HepG2 (cell line): Measurements from ENCODE around the gene SNX13. TPM values are rescaled to one million over a fixed set of nuclear protein-coding genes. Genes with fewer than 3 reads are reported as not detected.

Experiments
- ATAC-seq: fragments of 200-7000 bp; cut with Tn5 transposase; 3 replicates; pipeline ENCODE4 v1.9.1; 2020; ENCODE audit warnings: mild to moderate bottlenecking, moderate library complexity
- BruUV-seq: library from RNA; stranded (reverse); fragments of 400-500 nt; replicated peaks from 2 replicates; lab custom pipeline; 2021; lab: Mats Ljungman, UMichigan
- CTCF ChIA-PET: fragments of 300-600 bp; formaldehyde crosslinking; extraction: SDS; loops from one replicate; lab custom pipeline; 2021; ENCODE audit warnings: low total read pairs, inconsistent platforms, low intra/inter-chr PET ratio; lab: Yijun Ruan, JAX
- POLR2A ChIA-PET: fragments of 350-600 bp; sonication (Branson Sonifier 250); formaldehyde crosslinking; loops from one replicate; lab custom pipeline; 2020; ENCODE audit warnings: antibody characterized with exemption, inconsistent platforms; lab: Yijun Ruan, JAX
- DNase-seq: peaks from one replicate; pipeline ENCODE4 v3.0.0-alpha.2; 2015; ENCODE audit warnings: low spot score
- FAIRE-seq: peaks from 3 replicates; lab custom pipeline; 2011; peaks lifted over from hg19 to GRCh38; lab: Jason Lieb, UNC
- H2AFZ ChIP-seq: one replicate; pipeline ENCODE4 v1.6.1; 2011; ENCODE audit warnings: low read length, inconsistent platforms
- H3K27ac ChIP-seq: fragments of 300-600 bp; 3 replicates; pipeline ENCODE4 v1.8.0; 2011; ENCODE audit warnings: mixed run types, mild to moderate bottlenecking, mixed read lengths, low read length, inconsistent platforms; ENCODE audit not compliant: insufficient read depth; ENCODE audit errors: extremely low read length
- H3K27me3 ChIP-seq, 2 experiments: fragments of 200-600 bp in 1 of 2; 2 replicates in 1 of 2; 3 replicates in 1 of 2; pipeline versions ENCODE4 v1.6.0 to v1.8.0; 2011; ENCODE audit warnings: low read length in 2 of 2, mild to moderate bottlenecking in 2 of 2, moderate library complexity in 2 of 2, inconsistent platforms in 1 of 2; ENCODE audit not compliant: insufficient read depth in 2 of 2, control insufficient read depth in 1 of 2
- H3K36me3 ChIP-seq, 2 experiments: fragments of 200-600 bp in 1 of 2; replicated peaks in 1 of 2; 2 replicates in 1 of 2; 3 replicates in 1 of 2; pipeline versions ENCODE4 v1.5.1 to v1.8.0; 2011; ENCODE audit warnings: low read length in 2 of 2, inconsistent platforms in 1 of 2; ENCODE audit not compliant: insufficient read depth in 2 of 2, control insufficient read depth in 1 of 2
- H3K4me1 ChIP-seq: 2 replicates; pipeline ENCODE4 v1.5.1; 2012; ENCODE audit warnings: low read length, inconsistent platforms; ENCODE audit not compliant: insufficient read depth
- H3K4me2 ChIP-seq: 2 replicates; pipeline ENCODE4 v1.6.0; 2011; ENCODE audit warnings: low read depth, low read length, inconsistent platforms
- H3K4me3 ChIP-seq, 3 experiments: fragments of 200-600 bp in 1 of 3; sonication (generic), shearing (Covaris generic) in 1 of 3; replicated peaks in 1 of 3; 2 replicates each; pipeline ENCODE4 v1.5.1; 2011 to 2016; ENCODE audit warnings: low read length in 3 of 3, inconsistent platforms in 2 of 3, low read depth in 2 of 3, mild to moderate bottlenecking in 2 of 3, control low read depth in 1 of 3, mixed read lengths in 1 of 3; ENCODE audit not compliant: insufficient read depth in 1 of 3
- H3K79me2 ChIP-seq: one replicate; pipeline ENCODE4 v1.6.1; 2011; ENCODE audit warnings: low read length, inconsistent platforms; ENCODE audit not compliant: insufficient read depth
- H3K9ac ChIP-seq: 2 replicates; pipeline ENCODE4 v1.6.0; 2011; ENCODE audit warnings: mild to moderate bottlenecking, low read depth, low read length, inconsistent platforms; ENCODE audit not compliant: insufficient read depth
- H3K9me3 ChIP-seq: 2 replicates; pipeline ENCODE4 v1.5.1; 2012; ENCODE audit warnings: mild to moderate bottlenecking, low read length
- H4K20me1 ChIP-seq: 2 replicates; pipeline ENCODE4 v1.6.0; 2011; ENCODE audit warnings: inconsistent platforms, mild to moderate bottlenecking, low read length, moderate library complexity; ENCODE audit not compliant: insufficient read depth
- ELF4 ChIP-seq: sonication (generic); formaldehyde crosslinking; IDR thresholded peaks from 2 replicates; pipeline ENCODE4 v1.5.0; 2020; ENCODE audit warnings: missing genetic modification reagents, mild to moderate bottlenecking, moderate library complexity, borderline replicate concordance
- FOXA3 ChIP-seq: IDR thresholded peaks from 2 replicates; pipeline ENCODE4 v1.6.1; 2016; ENCODE audit warnings: missing genetic modification reagents, missing compliant biosample characterization
- GATAD2A ChIP-seq: IDR thresholded peaks from 2 replicates; pipeline ENCODE4 v1.6.1; 2016
- HOXA7 ChIP-seq: sonication (generic); formaldehyde crosslinking; IDR thresholded peaks from 2 replicates; pipeline ENCODE4 v1.8.1; 2022; ENCODE audit warnings: mild to moderate bottlenecking, missing genetic modification reagents, moderate library complexity
- LBX2 ChIP-seq: sonication (generic); formaldehyde crosslinking; IDR thresholded peaks from 2 replicates; pipeline ENCODE4 v1.5.0; 2020; ENCODE audit warnings: missing genetic modification reagents, mild to moderate bottlenecking, borderline replicate concordance
- MIER2 ChIP-seq: IDR thresholded peaks from 2 replicates; pipeline ENCODE4 v1.6.1; 2016; ENCODE audit warnings: missing biosample characterization, missing genetic modification reagents
- MXD3 ChIP-seq: IDR thresholded peaks from 2 replicates; pipeline ENCODE4 v1.6.1; 2016; ENCODE audit warnings: mild to moderate bottlenecking, missing biosample characterization, missing genetic modification reagents
- POGZ ChIP-seq: sonication (generic); formaldehyde crosslinking; IDR thresholded peaks from 2 replicates; pipeline ENCODE4 v1.4.0; 2020; ENCODE audit warnings: mild to moderate bottlenecking, missing genetic modification reagents
- SIX1 ChIP-seq: sonication (generic); formaldehyde crosslinking; IDR thresholded peaks from 2 replicates; pipeline ENCODE4 v1.4.0; 2020; ENCODE audit warnings: missing genetic modification reagents, borderline replicate concordance
- SMAD1 ChIP-seq: sonication (generic); formaldehyde crosslinking; IDR thresholded peaks from 2 replicates; pipeline ENCODE4 v1.4.0; 2020; ENCODE audit warnings: missing genetic modification reagents, low read depth, mild to moderate bottlenecking, borderline replicate concordance
- SRSF4 ChIP-seq: fragments of 200-400 bp; formaldehyde crosslinking; IDR thresholded peaks from one replicate; pipeline ENCODE4 v1.6.1; 2018; ENCODE audit warnings: mild to moderate bottlenecking, low read depth, low read length, moderate library complexity; ENCODE audit not compliant: poor library complexity, severe bottlenecking
- ZFP36L2 ChIP-seq: sonication (generic); formaldehyde crosslinking; IDR thresholded peaks from 2 replicates; pipeline ENCODE4 v1.4.0; 2020; ENCODE audit warnings: missing genetic modification reagents
- ZMAT3 ChIP-seq: sonication (generic); formaldehyde crosslinking; conservative IDR thresholded peaks from 2 replicates; pipeline ENCODE4 v1.7.0; 2021; ENCODE audit warnings: missing genetic modification reagents
- ZNF280B ChIP-seq: sonication (generic); formaldehyde crosslinking; IDR thresholded peaks from 2 replicates; pipeline ENCODE4 v1.5.0; 2020; ENCODE audit warnings: missing genetic modification reagents, mild to moderate bottlenecking, borderline replicate concordance
- ZNF354B ChIP-seq: sonication (generic); formaldehyde crosslinking; IDR thresholded peaks from 2 replicates; pipeline ENCODE4 v1.8.0; 2022; ENCODE audit warnings: mild to moderate bottlenecking, missing genetic modification reagents
- ZNF564 ChIP-seq: sonication (generic); formaldehyde crosslinking; IDR thresholded peaks from 2 replicates; pipeline ENCODE4 v1.8.1; 2023; ENCODE audit warnings: mild to moderate bottlenecking, missing genetic modification reagents
- ZNF572 ChIP-seq: sonication (generic); formaldehyde crosslinking; IDR thresholded peaks from 2 replicates; pipeline ENCODE4 v1.5.1; 2020; ENCODE audit warnings: mild to moderate bottlenecking, missing genetic modification reagents
- ZNF672 ChIP-seq: sonication (generic); formaldehyde crosslinking; IDR thresholded peaks from 2 replicates; pipeline ENCODE4 v1.8.1; 2022; ENCODE audit warnings: missing genetic modification reagents
- WGBS: methylation state at CpG from one replicate; pipeline ENCODE4 v1.1.6; 2017; ENCODE audit warnings: low lambda C conversion rate; 5-methylcytosine and 5-hydroxymethylcytosine counted together
- in situ Hi-C: cut with HindIII; loops from 2 replicates; pipeline ENCODE4 v1.10.0; 2017; ENCODE audit warnings: low pct_unique_long_range_greater_than_20kb; ENCODE audit not compliant: extremely low pct_ligation_motif_present
- intact Hi-C: fragments of 100-400 bp; cut with micrococcal nuclease; formaldehyde crosslinking; loops from one replicate; pipeline ENCODE4 v1.10.0; 2022; ENCODE audit not compliant: unreplicated experiment
- polyA plus RNA-seq, 8 experiments: library from polyadenylated mRNA; depleted of rRNA in 3 of 8; stranded (reverse) in 7 of 8; unstranded in 1 of 8; fragments of >200 nt; fragmentation: Illumina TruSeq in 4 of 8; extraction: Trizol in 4 of 8; gene quantifications; 2 replicates each; pipeline versions ENCODE4 v1.2.1 to v1.2.3, GENCODE V29; 2011 to 2016; ENCODE audit warnings: low read depth in 4 of 8, missing spikeins in 1 of 8, mixed read lengths in 1 of 8; ENCODE audit not compliant: insufficient read depth in 1 of 8
- total RNA-seq, 5 experiments: library from RNA; depleted of rRNA; stranded (reverse); fragments of >200 nt; fragmentation: Illumina TruSeq; extraction: Trizol; gene quantifications; 2 replicates each; pipeline ENCODE4 v1.2.3, GENCODE V29; 2016; ENCODE audit warnings: low read depth in 1 of 5

Gene SNX13
- total and polyA plus RNA-seq, 2 of the 13 experiments (the other 11 are each of a cell fraction or from before 2014, with no cell fraction given): 14.3 to 32.3 TPM

GRCh38 chr7:17912050-17912449 lies 28.2 kb downstream of the SNX13 start:
- Histone ChIP-seq H3K79me2 (peaks cover 76% of the 10 kb centered on the region), H2AFZ (no peak overlapping the region), H3K4me1 (peaks cover 29% of the 10 kb centered on the region), H3K27ac (no peak overlapping the region)
- DNase-seq: no peak
- no peak for ATAC-seq
- intact Hi-C loops: no loop called here
- no peak for TF ChIP-seq POGZ (CRISPR knock-in tag)
- no peak for TF ChIP-seq ZMAT3 (CRISPR knock-in tag)
- TF ChIP-seq MXD3 (CRISPR knock-in tag): no peak
- TF ChIP-seq FOXA3 (CRISPR knock-in tag): no peak
- TF ChIP-seq ELF4 (CRISPR knock-in tag): no peak
- TF ChIP-seq SRSF4: no peak
- TF ChIP-seq ZFP36L2 (CRISPR knock-in tag): no peak
- no peak for TF ChIP-seq ZNF572 (CRISPR knock-in tag)
- TF ChIP-seq ZNF564 (CRISPR knock-in tag): no peak
- TF ChIP-seq GATAD2A (CRISPR knock-in tag): no peak
- no peak for TF ChIP-seq MIER2 (CRISPR knock-in tag)
- TF ChIP-seq HOXA7 (CRISPR knock-in tag): no peak
- TF ChIP-seq ZNF672 (CRISPR knock-in tag): no peak
- no peak for TF ChIP-seq ZNF280B
- no peak for TF ChIP-seq SMAD1 (CRISPR knock-in tag)
- no peak for TF ChIP-seq SIX1
- no peak for TF ChIP-seq ZNF354B (CRISPR knock-in tag)
- TF ChIP-seq LBX2 (CRISPR knock-in tag): no peak
- TF ChIP-seq, all 625 proteins: peak for 0
- H3K27me3 ChIP-seq: no peaks in the 10 kb centered on the region
- no peak overlapping the region for H3K9ac ChIP-seq
- BruUV-seq: no TSS peak
- CTCF ChIA-PET: no interaction called here
- in situ Hi-C loops: no loop called here
- FAIRE-seq: no peak
- POLR2A ChIA-PET: no interaction called here
- H3K36me3 ChIP-seq: no peaks in the 10 kb centered on the region
- H4K20me1 ChIP-seq: peaks cover 9% of the 10 kb centered on the region; the same call in 1 of the 2 replicates
- 80% methylated on average over 1 of the region's 1 CpG for WGBS
- no peak overlapping the region for H3K4me2 ChIP-seq
- peaks cover 6% of the 10 kb centered on the region for H3K9me3 ChIP-seq
- no peak overlapping the region for H3K4me3 ChIP-seq
